Measurements from ENCODE around the gene INS. TPM values are rescaled to one million over a fixed set of nuclear protein-coding genes. Genes with fewer than 3 reads are reported as not detected.

The INS gene
- not detected for polyA plus RNA-seq (2013, experiment 1 of 2)
- polyA plus RNA-seq (2013, experiment 2 of 2), result not detected

- Histone ChIP-seq H3K79me1 (ENCODE audit: low read length) (no peaks in the 10 kb centered on the region), H4K8ac (ENCODE audit: low read depth, low read length) (no peak within 1 kb of the TSS), H3K4ac (ENCODE audit: low read depth, low read length) (no peak within 1 kb of the TSS), H2BK120ac (ENCODE audit: low read depth, low read length) (no peak within 1 kb of the TSS), H3K27ac (ENCODE audit: low read depth, low read length) (no peak within 1 kb of the TSS), H3K4me1 (ENCODE audit: control insufficient read depth, low read depth, low read length) (no peaks in the 10 kb centered on the region), H2BK5ac (ENCODE audit: low read length) (no peak within 1 kb of the TSS), H2AK5ac (ENCODE audit: low read length) (no peak within 1 kb of the TSS), H3K56ac (ENCODE audit: low read length) (no peak within 1 kb of the TSS), H3K4me3 (ENCODE audit: low read length) (no peak within 1 kb of the TSS), H4K5ac (ENCODE audit: low read length) (no peak within 1 kb of the TSS), H3K36me3 (ENCODE audit: control insufficient read depth, insufficient read depth, low read length) (no peaks in the 10 kb centered on the region), H3K9ac (ENCODE audit: low read length) (no peak within 1 kb of the TSS), H3K18ac (ENCODE audit: low read length) (no peak within 1 kb of the TSS), H3K4me2 (ENCODE audit: low read length) (no peak within 1 kb of the TSS), H3K79me2 (ENCODE audit: control insufficient read depth, insufficient read depth, low read length) (no peaks in the 10 kb centered on the region), H3K23ac (ENCODE audit: low read length) (no peak within 1 kb of the TSS), H3K27me3 (ENCODE audit: insufficient read depth, low read length, poor library complexity) (no peaks in the 10 kb centered on the region), H2BK15ac (replicated peaks; ENCODE audit: low read depth) (no peak within 1 kb of the TSS)
- WGBS (ENCODE audit: extremely low coverage, insufficient coverage, low lambda C conversion rate), result no CpG with 5 or more reads among the region's 13 CpGs
- no peak for DNase-seq
Observed at GRCh38 chr11:2160736-2161259, at the start of gene INS. Gene INS (minus strand): TSS chr11:2161209. CDS start chr11:2160971, 238 bp downstream.

- no peak overlapping the region for H3K9ac ChIP-seq (ENCODE audit: low read length)
- H3K4me2 ChIP-seq (ENCODE audit: low read length), result no peak overlapping the region
- no peaks in the 10 kb centered on the region for H3K79me1 ChIP-seq (ENCODE audit: low read length)
- H3K36me3 ChIP-seq (ENCODE audit: control insufficient read depth, insufficient read depth, low read length), result no peaks in the 10 kb centered on the region
- no peak overlapping the region for H3K4ac ChIP-seq (ENCODE audit: low read depth, low read length)
- no peaks in the 10 kb centered on the region for H3K4me1 ChIP-seq (ENCODE audit: control insufficient read depth, low read depth, low read length)
- H3K79me2 ChIP-seq (ENCODE audit: control insufficient read depth, insufficient read depth, low read length), result no peaks in the 10 kb centered on the region
- no peaks in the 10 kb centered on the region for H3K27me3 ChIP-seq (ENCODE audit: insufficient read depth, low read length, poor library complexity)
- no CpG with 5 or more reads among the region's 16 CpGs for WGBS (ENCODE audit: extremely low coverage, insufficient coverage, low lambda C conversion rate)
- H3K18ac ChIP-seq (ENCODE audit: low read length), result no peak overlapping the region
- no peak overlapping the region for H2BK15ac ChIP-seq (replicated peaks; ENCODE audit: low read depth)
- no peak overlapping the region for H3K4me3 ChIP-seq (ENCODE audit: low read length)
- no peak overlapping the region for H3K56ac ChIP-seq (ENCODE audit: low read length)
- DNase-seq, result no peak
- no peak overlapping the region for H3K27ac ChIP-seq (ENCODE audit: low read depth, low read length)
- H2BK5ac ChIP-seq (ENCODE audit: low read length), result no peak overlapping the region
- no peak overlapping the region for H2AK5ac ChIP-seq (ENCODE audit: low read length)
- H4K5ac ChIP-seq (ENCODE audit: low read length), result no peak overlapping the region
- H3K23ac ChIP-seq (ENCODE audit: low read length), result no peak overlapping the region
- H4K8ac ChIP-seq (ENCODE audit: low read depth, low read length), result no peak overlapping the region
- H2BK120ac ChIP-seq (ENCODE audit: low read depth, low read length), result no peak overlapping the region
Observed at GRCh38 chr11:2210366-2211112, 49.5 kb upstream of the INS start.

- H3K27me3 ChIP-seq (ENCODE audit: insufficient read depth, low read length, poor library complexity), result no peaks in the 10 kb centered on the region
- H3K23ac ChIP-seq (ENCODE audit: low read length), result no peak overlapping the region
- no peak overlapping the region for H3K18ac ChIP-seq (ENCODE audit: low read length)
- H2AK5ac ChIP-seq (ENCODE audit: low read length), result no peak overlapping the region
- H3K4ac ChIP-seq (ENCODE audit: low read depth, low read length), result no peak overlapping the region
- no peak overlapping the region for H3K4me3 ChIP-seq (ENCODE audit: low read length)
- no peaks in the 10 kb centered on the region for H3K4me1 ChIP-seq (ENCODE audit: control insufficient read depth, low read depth, low read length)
- no peak overlapping the region for H3K56ac ChIP-seq (ENCODE audit: low read length)
- H3K79me1 ChIP-seq (ENCODE audit: low read length), result no peaks in the 10 kb centered on the region
- no peak overlapping the region for H2BK15ac ChIP-seq (replicated peaks; ENCODE audit: low read depth)
- WGBS (ENCODE audit: extremely low coverage, insufficient coverage, low lambda C conversion rate), result no CpG with 5 or more reads among the region's 12 CpGs
- H3K9ac ChIP-seq (ENCODE audit: low read length), result no peak overlapping the region
- H3K79me2 ChIP-seq (ENCODE audit: control insufficient read depth, insufficient read depth, low read length), result no peaks in the 10 kb centered on the region
- H3K4me2 ChIP-seq (ENCODE audit: low read length), result no peak overlapping the region
- no peak for DNase-seq
- H3K27ac ChIP-seq (ENCODE audit: low read depth, low read length), result no peak overlapping the region
- H2BK120ac ChIP-seq (ENCODE audit: low read depth, low read length), result no peak overlapping the region
- no peak overlapping the region for H4K8ac ChIP-seq (ENCODE audit: low read depth, low read length)
- no peak overlapping the region for H4K5ac ChIP-seq (ENCODE audit: low read length)
- no peak overlapping the region for H2BK5ac ChIP-seq (ENCODE audit: low read length)
- H3K36me3 ChIP-seq (ENCODE audit: control insufficient read depth, insufficient read depth, low read length), result no peaks in the 10 kb centered on the region
Observed at GRCh38 chr11:2209900-2210321, 48.9 kb upstream of the INS start.

GRCh38 chr11:2209370-2209801 is 48.4 kb upstream of the INS start:
- H3K23ac ChIP-seq (ENCODE audit: low read length), result no peak overlapping the region
- H2BK5ac ChIP-seq (ENCODE audit: low read length), result no peak overlapping the region
- no peak overlapping the region for H3K4ac ChIP-seq (ENCODE audit: low read depth, low read length)
- no peak overlapping the region for H3K9ac ChIP-seq (ENCODE audit: low read length)
- DNase-seq, result no peak
- no peak overlapping the region for H2BK120ac ChIP-seq (ENCODE audit: low read depth, low read length)
- H3K4me1 ChIP-seq (ENCODE audit: control insufficient read depth, low read depth, low read length), result no peaks in the 10 kb centered on the region
- no peak overlapping the region for H3K56ac ChIP-seq (ENCODE audit: low read length)
- no peaks in the 10 kb centered on the region for H3K79me1 ChIP-seq (ENCODE audit: low read length)
- H3K27me3 ChIP-seq (ENCODE audit: insufficient read depth, low read length, poor library complexity), result no peaks in the 10 kb centered on the region
- H4K5ac ChIP-seq (ENCODE audit: low read length), result no peak overlapping the region
- no peaks in the 10 kb centered on the region for H3K79me2 ChIP-seq (ENCODE audit: control insufficient read depth, insufficient read depth, low read length)
- no peak overlapping the region for H2BK15ac ChIP-seq (replicated peaks; ENCODE audit: low read depth)
- H3K36me3 ChIP-seq (ENCODE audit: control insufficient read depth, insufficient read depth, low read length), result no peaks in the 10 kb centered on the region
- no peak overlapping the region for H3K27ac ChIP-seq (ENCODE audit: low read depth, low read length)
- H3K18ac ChIP-seq (ENCODE audit: low read length), result no peak overlapping the region
- no peak overlapping the region for H3K4me2 ChIP-seq (ENCODE audit: low read length)
- H4K8ac ChIP-seq (ENCODE audit: low read depth, low read length), result no peak overlapping the region
- H3K4me3 ChIP-seq (ENCODE audit: low read length), result no peak overlapping the region
- no peak overlapping the region for H2AK5ac ChIP-seq (ENCODE audit: low read length)
- no CpG with 5 or more reads among the region's 11 CpGs for WGBS (ENCODE audit: extremely low coverage, insufficient coverage, low lambda C conversion rate)

GRCh38 chr11:2208691-2209369 is 47.8 kb upstream of the INS start:
- Histone ChIP-seq H3K4me2 (ENCODE audit: low read length) (no peak overlapping the region), H2BK120ac (ENCODE audit: low read depth, low read length) (no peak overlapping the region), H3K79me1 (ENCODE audit: low read length) (no peaks in the 10 kb centered on the region), H3K27ac (ENCODE audit: low read depth, low read length) (no peak overlapping the region), H2BK5ac (ENCODE audit: low read length) (no peak overlapping the region), H3K79me2 (ENCODE audit: control insufficient read depth, insufficient read depth, low read length) (no peaks in the 10 kb centered on the region), H3K4me1 (ENCODE audit: control insufficient read depth, low read depth, low read length) (no peaks in the 10 kb centered on the region), H3K9ac (ENCODE audit: low read length) (no peak overlapping the region), H3K18ac (ENCODE audit: low read length) (no peak overlapping the region), H4K5ac (ENCODE audit: low read length) (no peak overlapping the region), H2BK15ac (replicated peaks; ENCODE audit: low read depth) (no peak overlapping the region), H3K23ac (ENCODE audit: low read length) (no peak overlapping the region), H3K36me3 (ENCODE audit: control insufficient read depth, insufficient read depth, low read length) (no peaks in the 10 kb centered on the region), H3K27me3 (ENCODE audit: insufficient read depth, low read length, poor library complexity) (no peaks in the 10 kb centered on the region), H3K4ac (ENCODE audit: low read depth, low read length) (no peak overlapping the region), H2AK5ac (ENCODE audit: low read length) (no peak overlapping the region), H3K4me3 (ENCODE audit: low read length) (no peak overlapping the region), H3K56ac (ENCODE audit: low read length) (no peak overlapping the region), H4K8ac (ENCODE audit: low read depth, low read length) (no peak overlapping the region)
- DNase-seq, result no peak
- no CpG with 5 or more reads among the region's 24 CpGs for WGBS (ENCODE audit: extremely low coverage, insufficient coverage, low lambda C conversion rate)
